H7 (cell line): ENCODE data around the gene AATK. TPM values are rescaled to one million over a fixed set of nuclear protein-coding genes. Genes with fewer than 3 reads are reported as not detected.

ENCODE experiments used
- DNase-seq: peaks from one replicate; pipeline ENCODE4 v3.0.0; 2012
- H3K27me3 ChIP-seq: 2 replicates; pipeline ENCODE4 v1.6.0; 2011; ENCODE audit warnings: mild to moderate bottlenecking, low read length; ENCODE audit not compliant: control insufficient read depth, insufficient read depth
- H3K36me3 ChIP-seq: replicated peaks from 2 replicates; pipeline ENCODE4 v1.5.1; 2011; ENCODE audit warnings: low read length; ENCODE audit not compliant: control insufficient read depth, insufficient read depth
- H3K4me3 ChIP-seq: 2 replicates; pipeline ENCODE4 v1.5.1; 2011; ENCODE audit warnings: low read depth, mild to moderate bottlenecking, control low read depth, low read length, moderate library complexity; ENCODE audit not compliant: insufficient read depth
- total RNA-seq: library from RNA; depleted of rRNA; stranded (reverse); fragments of >200 nt; shearing (Covaris generic); gene quantifications from 2 replicates; pipeline ENCODE4 v1.2.3, GENCODE V29; 2014; rRNA removed

The AATK gene
- 1.5 and 2.0 TPM in 2 replicates for total RNA-seq

- Histone ChIP-seq H3K4me3 (peak within 1 kb of the TSS; percentile 40), H3K36me3 (no peaks in the 10 kb centered on the region), H3K27me3 (peaks cover 4% of the 10 kb centered on the region)
- DNase-seq: peak; percentile 92
Observed at GRCh38 chr17:81166033-81166492, at the start of gene AATK. TSS of gene AATK (minus strand) at chr17:81166221. CDS start at chr17:81165992, 229 bp downstream.

GRCh38 chr17:81213978-81214377, 48.0 kb upstream of the AATK start:
- Histone ChIP-seq H3K27me3 (no peaks in the 10 kb centered on the region), H3K4me3 (no peak overlapping the region), H3K36me3 (no peaks in the 10 kb centered on the region; the same call in none of the 2 replicates)
- DNase-seq: no peak

- no peak for DNase-seq
- Histone ChIP-seq H3K36me3 (no peaks in the 10 kb centered on the region; the same call in none of the 2 replicates), H3K4me3 (no peak overlapping the region), H3K27me3 (no peaks in the 10 kb centered on the region)
Observed at GRCh38 chr17:81212365-81212764, 46.3 kb upstream of the AATK start.

- H3K4me3 ChIP-seq: no peak overlapping the region
- no peaks in the 10 kb centered on the region for H3K27me3 ChIP-seq
- DNase-seq: no peak
- H3K36me3 ChIP-seq: no peaks in the 10 kb centered on the region; the same call in none of the 2 replicates
Observed at GRCh38 chr17:81210868-81211267, 44.8 kb upstream of the AATK start.

GRCh38 chr17:81210466-81210865, 44.4 kb upstream of the AATK start:
- Histone ChIP-seq H3K36me3 (peaks cover 2% of the 10 kb centered on the region), H3K4me3 (no peak overlapping the region), H3K27me3 (no peaks in the 10 kb centered on the region)
- no peak for DNase-seq

GRCh38 chr17:81209141-81209540, 43.1 kb upstream of the AATK start:
- H3K27me3 ChIP-seq: no peaks in the 10 kb centered on the region
- no peak for DNase-seq
- peaks cover 2% of the 10 kb centered on the region for H3K36me3 ChIP-seq
- H3K4me3 ChIP-seq: no peak overlapping the region

- Histone ChIP-seq H3K36me3 (peaks cover 2% of the 10 kb centered on the region), H3K27me3 (no peaks in the 10 kb centered on the region), H3K4me3 (no peak overlapping the region)
- DNase-seq: no peak
Observed at GRCh38 chr17:81208651-81209050, 42.6 kb upstream of the AATK start.

- Histone ChIP-seq H3K4me3 (no peak overlapping the region), H3K36me3 (peaks cover 2% of the 10 kb centered on the region), H3K27me3 (no peaks in the 10 kb centered on the region)
- no peak for DNase-seq
Observed at GRCh38 chr17:81207610-81208581, 41.9 kb upstream of the AATK start.

GRCh38 chr17:81206657-81207056, 40.6 kb upstream of the AATK start:
- DNase-seq: no peak
- peaks cover 2% of the 10 kb centered on the region for H3K36me3 ChIP-seq
- no peak overlapping the region for H3K4me3 ChIP-seq
- no peaks in the 10 kb centered on the region for H3K27me3 ChIP-seq

GRCh38 chr17:81206166-81206565, 40.1 kb upstream of the AATK start:
- Histone ChIP-seq H3K36me3 (peaks cover 2% of the 10 kb centered on the region), H3K4me3 (no peak overlapping the region)

GRCh38 chr17:81204578-81204977, 38.6 kb upstream of the AATK start:
- Histone ChIP-seq H3K27me3 (no peaks in the 10 kb centered on the region), H3K36me3 (peaks cover 2% of the 10 kb centered on the region), H3K4me3 (no peak overlapping the region)
- no peak for DNase-seq

More at GRCh38 chr17:81206166-81206565, 40.1 kb upstream of the AATK start:
- no peak for DNase-seq
- H3K27me3 ChIP-seq: no peaks in the 10 kb centered on the region

GRCh38 chr17:81203136-81203535, 37.1 kb upstream of the AATK start:
- DNase-seq: no peak
- H3K27me3 ChIP-seq: no peaks in the 10 kb centered on the region

GRCh38 chr17:81202318-81202717, 36.3 kb upstream of the AATK start:
- DNase-seq: no peak
- no peak overlapping the region for H3K4me3 ChIP-seq
- peaks cover 3% of the 10 kb centered on the region for H3K36me3 ChIP-seq
- H3K27me3 ChIP-seq: no peaks in the 10 kb centered on the region

More at GRCh38 chr17:81203136-81203535, 37.1 kb upstream of the AATK start:
- no peak overlapping the region for H3K4me3 ChIP-seq
- H3K36me3 ChIP-seq: peaks cover 3% of the 10 kb centered on the region

- Histone ChIP-seq H3K36me3 (peaks cover 3% of the 10 kb centered on the region), H3K4me3 (no peak overlapping the region), H3K27me3 (no peaks in the 10 kb centered on the region)
- DNase-seq: peak; percentile 89
Observed at GRCh38 chr17:81200695-81201580, 34.9 kb upstream of the AATK start.
